Stimulated activated naive CD8-positive, alpha-beta T cell treated with anti-CD3 and anti-CD28 coated beads, Interleukin-15, Interleukin-2, amounts not matched to agents 100 U/mL and 50 U/mL, for 24 hours (primary cell): ENCODE results near the gene ZNHIT2.
"Not testable (repeated sequence)": the region's sequence is repeated elsewhere in the genome, so short reads cannot be mapped to it uniquely, and the experiment has no call there.

ENCODE experiments used
- ATAC-seq: fragments of 150-1000 bp; cut with Tn5 transposase; one replicate; pipeline ENCODE4 v1.10.0; 2021
- DNase-seq: peaks from one replicate; pipeline ENCODE4 v3.0.0; 2021

The ZNHIT2 gene

DNA sequence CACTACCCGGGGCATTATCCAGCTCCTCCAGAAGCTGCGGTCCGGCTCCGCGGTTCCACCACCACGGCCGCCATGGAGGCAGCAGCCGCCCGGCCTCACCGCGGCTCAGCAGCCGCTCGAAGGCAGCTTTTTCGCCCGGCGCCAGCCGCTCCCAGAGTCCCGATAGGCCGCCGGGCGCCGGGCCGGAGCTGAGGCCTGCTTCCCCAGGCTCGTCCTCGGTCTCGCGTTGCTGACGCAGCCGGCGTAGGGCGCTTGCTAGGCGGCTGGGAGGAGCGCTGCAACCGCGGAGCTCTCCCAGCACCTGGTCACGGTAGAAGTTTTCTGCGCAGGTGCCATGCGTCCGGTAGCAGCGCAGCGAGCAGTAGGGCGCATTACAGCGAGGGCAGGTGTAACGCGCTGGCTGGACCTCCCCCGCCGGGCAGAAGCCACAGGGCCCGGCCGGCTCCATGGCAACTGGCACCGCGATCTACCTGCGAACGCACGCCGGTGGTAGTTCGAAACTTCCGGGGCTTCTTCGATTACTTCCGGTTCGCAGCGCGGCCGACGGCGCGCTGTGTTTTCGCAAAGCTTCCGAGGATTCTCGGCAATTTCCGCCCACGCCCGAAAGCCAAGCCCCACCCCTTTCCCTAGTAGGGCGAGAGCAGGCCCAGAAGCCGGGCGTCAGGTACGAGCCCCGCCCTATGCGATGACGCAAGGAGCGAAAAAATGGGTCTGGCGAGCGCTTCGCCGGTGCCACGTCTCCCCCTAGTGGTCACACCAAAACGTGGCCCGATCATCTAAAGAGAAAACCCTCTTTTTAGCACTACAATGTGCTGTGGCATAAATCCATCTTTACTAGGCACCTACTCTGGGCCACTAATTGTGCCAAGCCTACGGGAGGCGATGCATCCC lies at the start of gene ZNHIT2:
ZNHIT2 (minus strand) TSS at position 496 of the 891 bp plus-strand sequence; CDS start at position 448, 48 bp downstream.
- DNase-seq (peak; percentile 100), ATAC-seq (peak; percentile 65)

DNA sequence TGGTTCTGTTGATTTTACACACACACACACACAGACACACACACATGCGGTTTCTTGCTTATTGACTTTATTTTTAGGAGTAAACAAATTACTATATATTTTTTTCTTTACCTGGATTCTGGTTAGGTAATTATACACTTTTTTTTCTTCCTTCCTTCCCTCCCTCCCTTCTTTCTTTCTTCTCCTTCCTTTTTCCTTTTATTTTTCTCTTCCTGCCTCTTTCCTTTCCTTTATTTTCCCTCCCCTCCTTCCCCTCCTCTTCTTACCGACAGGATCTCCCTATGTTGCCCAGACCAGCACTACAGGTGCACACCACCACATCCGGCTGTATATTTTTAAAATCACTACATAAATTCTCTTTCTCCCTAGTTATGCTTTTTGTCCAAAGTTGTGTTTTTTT lies 49.4 kb upstream of the ZNHIT2 start:
- ATAC-seq (no peak), DNase-seq (no peak)

DNA sequence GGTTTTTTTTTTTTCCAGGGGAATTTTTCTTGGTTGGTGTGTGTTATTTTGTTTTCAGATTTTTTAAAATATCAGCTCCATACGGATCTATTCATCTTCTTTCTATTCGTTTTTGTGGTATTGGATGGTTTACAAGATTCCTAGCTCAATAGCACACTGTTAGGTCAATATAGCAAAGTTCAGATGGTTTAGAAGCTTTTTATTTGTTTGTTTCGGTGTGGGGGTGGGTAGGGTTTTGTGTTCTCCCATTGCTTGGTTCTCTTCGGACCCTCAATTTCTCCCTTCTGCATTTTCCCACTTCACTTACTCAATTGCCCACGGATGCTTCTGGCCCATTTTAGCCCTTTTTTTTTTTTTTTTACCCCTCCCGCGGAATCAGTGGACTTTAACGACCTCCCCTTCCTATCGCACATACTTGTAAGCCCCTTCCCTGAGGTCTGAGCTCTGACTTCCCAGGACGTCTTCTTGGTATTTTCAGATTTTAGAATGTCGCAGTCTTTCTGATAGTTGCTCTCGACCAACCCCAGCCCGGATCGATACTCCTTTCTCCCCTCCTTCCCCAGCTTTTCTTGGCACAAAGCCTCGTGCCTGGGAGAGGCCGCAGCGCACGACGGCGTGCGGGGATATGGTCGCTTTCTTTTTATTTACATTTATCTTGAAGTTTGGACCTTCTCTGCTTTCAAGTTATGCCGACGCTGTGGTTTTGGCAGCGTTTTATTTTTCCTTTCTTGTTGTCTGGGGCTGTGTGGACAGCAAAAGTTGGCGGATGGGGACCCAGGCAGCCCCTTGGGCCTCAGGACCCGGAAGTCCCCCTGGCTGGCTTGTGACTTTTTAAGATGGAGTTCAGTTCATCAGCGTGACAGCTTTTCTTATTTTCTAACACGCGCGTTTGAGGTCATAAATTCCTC lies 48.2 kb upstream of the ZNHIT2 start:
- no peak for ATAC-seq

DNA sequence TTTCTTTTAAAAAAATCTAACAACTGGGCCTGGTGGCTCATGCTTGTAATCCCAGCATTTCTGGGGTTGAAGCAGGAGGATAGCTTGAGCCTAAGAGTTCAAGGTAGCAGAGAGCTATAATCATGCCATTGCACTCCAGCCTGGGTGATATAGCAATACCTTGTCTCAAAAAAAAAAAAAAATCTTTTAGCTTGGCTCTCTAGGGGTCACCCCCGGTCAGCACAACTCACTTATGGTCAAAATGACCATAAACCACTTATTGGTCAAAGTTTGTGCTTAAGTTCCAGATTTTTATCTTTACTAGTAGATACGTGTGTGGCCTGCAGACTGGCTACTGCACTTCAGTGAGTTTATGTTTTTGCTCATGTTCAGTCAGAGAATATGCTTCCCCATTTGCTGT lies 46.2 kb upstream of the ZNHIT2 start:
- DNase-seq (no peak), ATAC-seq (no peak)

More for the DNA sequence above, 48.2 kb upstream of the ZNHIT2 start:
- DNase-seq: no peak

DNA sequence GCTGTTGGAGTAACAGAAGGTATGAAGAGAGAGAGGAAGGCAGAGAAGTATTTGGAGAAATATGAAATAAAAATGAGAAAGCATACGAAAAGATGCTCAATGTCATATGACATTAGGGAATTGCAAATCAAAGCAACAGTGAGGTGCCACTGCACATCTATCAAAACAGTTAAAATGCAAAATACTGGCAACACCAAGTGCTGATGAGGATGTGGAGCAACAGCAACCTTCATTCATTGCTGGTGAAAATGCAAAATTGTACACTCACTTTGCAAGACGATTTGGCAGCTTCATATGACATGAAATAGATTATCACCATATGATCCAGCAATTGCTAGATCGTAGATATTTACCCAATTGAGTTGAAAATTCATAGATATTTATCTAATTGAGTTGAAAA lies 43.1 kb upstream of the ZNHIT2 start:
- DNase-seq (no peak), ATAC-seq (no peak)

DNA sequence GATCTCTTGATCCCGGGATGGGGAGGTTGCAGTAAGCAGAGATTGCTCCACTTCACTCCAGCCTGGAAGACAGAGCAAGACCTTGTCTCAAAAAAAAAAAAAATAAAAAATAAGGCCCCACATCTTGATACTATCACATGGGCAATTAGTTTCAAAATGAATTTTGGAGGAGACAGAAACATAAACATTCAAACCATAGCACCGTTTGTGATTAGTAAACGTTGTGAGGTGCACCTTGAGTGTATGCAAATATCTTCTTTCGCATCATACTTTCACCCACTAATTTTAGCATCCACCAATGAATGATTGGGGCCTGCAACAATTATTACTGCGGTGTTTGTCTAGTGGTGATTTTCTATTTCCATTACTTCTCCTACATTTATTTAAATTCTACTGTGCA lies 41.5 kb upstream of the ZNHIT2 start:
- ATAC-seq: no peak
- no peak for DNase-seq

DNA sequence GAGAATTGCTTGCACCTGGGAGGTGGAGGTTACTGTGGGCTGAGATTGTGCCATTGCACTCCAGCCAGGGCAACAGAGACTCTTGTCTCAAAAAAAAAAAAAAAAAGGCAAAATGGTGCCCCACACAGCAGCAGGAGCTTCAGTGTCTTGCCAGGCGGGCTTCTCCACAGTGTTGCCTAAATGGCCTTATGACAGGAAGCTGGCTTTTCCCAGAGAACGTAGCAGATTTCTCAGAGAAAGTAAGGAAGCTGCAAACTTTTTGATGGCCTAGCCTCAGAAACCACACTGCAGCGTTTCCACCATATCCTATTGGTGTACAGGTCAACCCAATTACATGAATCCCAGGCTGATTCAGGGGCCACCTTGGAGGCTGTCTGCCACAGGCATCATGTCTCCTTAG lies 39.8 kb upstream of the ZNHIT2 start:
- ATAC-seq: no peak
- no peak for DNase-seq

DNA sequence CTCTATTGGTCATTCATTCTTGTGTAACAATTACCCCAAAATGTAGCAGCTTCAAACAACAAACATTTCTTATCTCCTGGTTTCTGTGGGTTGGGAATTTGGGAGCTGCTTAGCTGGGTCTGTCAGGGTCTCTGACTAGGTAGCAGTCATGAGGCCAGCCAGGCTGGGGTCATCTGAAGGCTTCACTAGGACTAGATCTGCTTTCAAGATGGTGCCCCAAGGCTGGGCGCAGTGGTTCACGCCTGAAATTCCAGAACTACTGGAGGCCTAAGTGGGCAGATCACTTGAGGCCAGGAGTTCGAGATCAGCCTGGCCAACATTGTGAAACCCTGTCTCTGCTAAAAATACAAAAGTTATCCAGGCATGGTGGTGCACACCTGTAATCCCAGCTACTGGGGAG lies 39.4 kb upstream of the ZNHIT2 start:
- DNase-seq (no peak), ATAC-seq (no peak)

DNA sequence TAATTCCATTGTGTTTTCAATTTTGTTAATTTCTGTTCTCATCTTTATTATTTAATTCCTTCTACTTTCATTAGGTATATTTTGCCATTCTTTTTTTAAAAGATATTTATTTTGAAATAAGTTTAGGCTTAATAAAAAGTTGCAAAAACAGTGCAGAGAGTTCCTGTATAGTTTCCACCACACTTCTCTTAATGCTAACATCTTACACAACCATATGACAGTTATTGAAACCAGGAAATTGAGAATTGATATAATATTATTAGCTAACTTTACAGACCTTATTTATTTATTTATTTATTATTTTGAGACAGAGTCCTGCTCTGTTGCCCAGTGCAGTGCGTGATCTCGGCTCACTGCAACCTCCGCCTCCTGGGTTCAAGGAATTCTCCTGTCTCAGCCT lies 38.8 kb upstream of the ZNHIT2 start:
- ATAC-seq: no peak
- no peak for DNase-seq

DNA sequence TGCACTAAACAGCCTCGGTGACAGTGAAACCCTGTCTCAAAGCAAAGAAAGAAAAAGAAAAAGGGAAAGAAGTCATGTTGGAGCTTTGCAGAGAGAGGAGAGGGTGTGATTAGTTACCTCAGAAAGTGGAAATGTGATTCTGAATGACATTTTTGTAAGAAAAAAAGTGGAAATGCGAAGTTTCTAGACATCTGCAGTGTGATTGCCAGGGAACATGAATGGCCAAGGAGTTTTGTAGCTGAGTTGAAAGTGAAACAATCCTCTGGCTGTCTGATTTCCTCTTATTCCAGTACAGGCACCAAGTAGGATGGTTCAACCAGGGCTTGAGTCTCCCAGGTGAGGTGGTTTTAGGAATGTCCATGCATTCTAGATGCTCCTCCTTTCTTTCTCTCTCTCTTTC lies 34.6 kb upstream of the ZNHIT2 start:
- DNase-seq (no peak), ATAC-seq (no peak)

DNA sequence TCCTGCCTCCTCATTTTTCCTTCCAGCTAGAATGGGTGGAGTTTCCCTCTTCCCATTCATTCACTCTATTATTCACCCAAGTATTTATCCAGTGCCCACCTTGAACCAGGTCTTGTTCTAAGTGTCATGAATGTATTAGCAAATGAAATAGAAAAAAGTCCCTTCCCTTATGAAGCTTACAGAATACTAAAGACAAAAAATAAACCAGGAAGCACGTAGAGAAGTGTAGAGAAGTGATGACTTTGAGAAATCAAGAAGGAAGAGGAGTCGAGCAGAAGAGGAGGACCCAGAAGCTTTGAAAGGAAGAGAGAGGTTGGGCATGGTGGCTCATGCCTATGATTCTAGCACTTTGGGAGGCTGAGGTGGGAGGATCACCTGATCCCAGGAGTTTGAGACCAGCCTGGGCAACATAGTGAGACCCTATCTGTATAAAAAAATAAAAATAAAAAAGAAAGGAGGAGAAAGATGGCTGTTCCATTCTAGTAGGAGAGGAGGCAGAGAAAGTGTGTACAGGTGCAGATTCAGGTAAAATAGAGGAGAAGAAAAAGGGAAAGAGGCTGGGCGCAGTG lies 33.9 kb upstream of the ZNHIT2 start:
- DNase-seq: no peak
- no peak for ATAC-seq

DNA sequence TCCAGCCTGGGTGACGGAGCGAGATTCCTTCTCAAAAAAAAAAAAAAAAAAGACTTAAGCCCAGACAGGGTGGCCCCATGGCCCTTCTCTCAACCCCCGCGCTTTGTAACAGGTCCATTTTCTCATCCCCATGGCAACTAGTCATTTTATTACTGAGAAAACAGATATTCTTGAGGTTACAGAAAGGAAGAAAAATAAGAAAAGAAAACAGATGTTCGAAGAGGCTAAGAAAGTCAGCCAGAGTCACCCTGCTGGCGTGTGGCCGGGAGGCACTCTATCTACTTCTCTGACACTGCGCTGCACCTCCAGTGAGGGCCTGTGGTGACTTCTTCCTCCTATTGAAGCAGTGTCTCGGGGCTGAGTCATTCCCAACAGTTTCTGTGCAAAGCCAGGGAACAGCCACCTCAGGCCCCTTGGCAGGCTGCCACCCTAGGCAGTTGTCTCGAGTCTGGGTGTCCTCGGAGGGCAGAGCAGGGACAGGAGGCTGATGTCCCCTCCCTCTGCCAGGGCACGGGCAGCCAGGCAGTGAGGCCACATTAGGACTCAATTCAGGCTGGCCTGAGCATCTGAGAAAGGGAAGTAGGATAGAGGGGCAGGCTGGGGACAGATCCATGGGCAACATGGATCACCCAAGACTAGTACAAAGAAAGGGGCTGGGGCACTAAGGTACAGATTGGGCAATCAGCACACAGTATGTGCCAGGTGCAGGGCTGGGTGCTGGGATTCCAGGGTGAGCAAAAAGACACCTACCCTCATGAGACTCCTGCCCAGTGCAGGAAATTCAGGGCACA lies 33.2 kb upstream of the ZNHIT2 start:
- DNase-seq (peak; percentile 52), ATAC-seq (peak; percentile 85)

DNA sequence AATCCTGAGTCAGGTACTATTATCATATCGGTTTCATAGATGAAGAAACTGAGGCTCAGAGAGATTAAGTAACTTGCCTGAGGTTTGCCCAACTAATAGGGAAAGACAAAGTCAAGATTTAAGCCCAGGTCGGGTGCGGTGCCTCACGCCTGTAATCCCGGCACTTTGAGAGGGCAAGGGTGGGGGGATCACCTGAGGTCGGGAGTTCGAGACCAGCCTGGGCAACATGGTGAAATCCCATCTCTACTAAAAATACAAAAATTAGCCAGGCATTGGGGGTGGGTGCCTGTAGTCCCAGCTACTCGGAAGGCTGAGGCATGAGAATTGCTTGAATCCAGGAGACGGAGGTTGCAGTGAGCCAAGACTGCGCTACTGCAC lies 32.6 kb upstream of the ZNHIT2 start:
- ATAC-seq, DNase-seq: not testable (repeated sequence)

DNA sequence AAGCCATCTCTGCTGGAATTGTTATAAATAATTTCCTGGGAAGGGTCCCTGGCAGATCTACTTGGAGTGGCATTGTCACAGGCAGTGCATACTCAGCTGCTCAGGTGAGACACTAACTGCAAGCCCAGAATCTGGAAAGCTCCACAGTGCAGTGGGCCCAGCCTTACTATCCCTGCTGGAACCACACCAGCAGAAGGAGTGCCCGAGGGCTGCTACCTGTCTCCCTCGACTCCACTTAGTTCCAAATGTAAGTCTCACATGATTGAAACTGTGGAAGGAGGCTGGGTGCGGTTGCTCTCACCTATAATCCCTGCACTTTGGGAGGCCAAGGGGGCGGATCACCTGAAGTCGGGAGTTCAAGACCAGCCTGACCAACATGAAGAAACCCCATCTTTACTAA lies 31.2 kb upstream of the ZNHIT2 start:
- no peak for ATAC-seq
- no peak for DNase-seq

DNA sequence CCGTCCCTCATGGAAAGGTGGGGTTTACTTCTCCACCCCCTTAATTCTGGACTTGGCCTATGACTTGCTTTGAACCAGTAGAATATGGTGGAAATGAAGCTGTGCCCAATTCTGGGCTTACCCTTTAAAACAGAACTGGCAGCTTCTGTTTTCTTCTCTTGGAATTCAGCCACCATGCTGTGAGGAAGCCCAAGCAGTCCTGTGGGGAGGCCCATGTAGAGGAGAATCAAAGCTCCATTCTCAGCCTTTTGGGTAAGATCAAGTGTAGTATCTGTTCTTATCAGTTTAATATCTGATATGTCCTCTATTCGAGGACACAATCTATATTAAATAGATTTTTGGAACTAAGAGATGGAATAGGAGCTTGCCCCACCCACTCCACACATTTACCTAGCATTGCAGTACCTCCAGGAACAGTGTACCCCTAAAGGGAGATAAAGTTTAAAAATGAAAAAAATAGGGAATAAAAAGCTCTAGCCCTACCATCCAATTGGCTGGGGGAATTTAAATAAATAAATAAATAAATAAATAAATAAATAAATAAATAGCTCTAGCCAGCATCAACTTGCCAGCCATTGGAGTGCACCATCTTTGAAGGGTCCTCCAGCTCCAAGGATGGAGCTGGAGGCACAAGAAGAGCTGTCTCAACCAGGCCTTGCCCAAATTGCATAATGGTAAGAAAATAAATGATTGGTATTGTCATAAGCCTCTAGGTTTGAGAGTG lies 30.0 kb upstream of the ZNHIT2 start:
- DNase-seq (no peak), ATAC-seq (no peak)

DNA sequence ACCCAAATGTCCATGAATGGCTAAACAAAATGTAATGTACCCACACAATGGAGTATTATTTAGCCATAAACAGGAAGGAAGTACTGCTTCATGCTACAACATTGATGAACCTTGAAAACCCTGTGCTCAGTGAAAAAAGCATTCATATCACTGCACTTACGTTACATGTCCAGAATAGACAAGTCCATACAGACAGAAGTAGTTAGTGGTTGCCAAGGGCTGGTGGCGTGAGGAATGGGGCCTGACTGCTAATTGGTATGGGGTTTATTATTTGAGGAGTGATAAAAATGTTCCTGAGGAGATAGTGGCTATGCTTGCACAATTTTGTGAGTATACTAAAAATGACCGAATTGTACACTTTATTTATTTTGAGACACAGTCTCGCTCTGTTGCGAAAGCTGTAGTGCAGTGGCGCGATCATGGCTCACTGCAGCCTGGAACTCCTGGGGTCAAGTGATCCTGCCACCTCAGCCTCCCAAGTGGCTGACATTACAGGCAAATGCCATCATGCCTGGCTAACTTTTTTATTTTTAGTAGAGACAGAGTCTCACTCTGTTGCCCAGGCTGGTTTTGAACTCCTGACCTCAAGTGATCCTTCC lies 24.5 kb upstream of the ZNHIT2 start:
- DNase-seq: no peak

DNA sequence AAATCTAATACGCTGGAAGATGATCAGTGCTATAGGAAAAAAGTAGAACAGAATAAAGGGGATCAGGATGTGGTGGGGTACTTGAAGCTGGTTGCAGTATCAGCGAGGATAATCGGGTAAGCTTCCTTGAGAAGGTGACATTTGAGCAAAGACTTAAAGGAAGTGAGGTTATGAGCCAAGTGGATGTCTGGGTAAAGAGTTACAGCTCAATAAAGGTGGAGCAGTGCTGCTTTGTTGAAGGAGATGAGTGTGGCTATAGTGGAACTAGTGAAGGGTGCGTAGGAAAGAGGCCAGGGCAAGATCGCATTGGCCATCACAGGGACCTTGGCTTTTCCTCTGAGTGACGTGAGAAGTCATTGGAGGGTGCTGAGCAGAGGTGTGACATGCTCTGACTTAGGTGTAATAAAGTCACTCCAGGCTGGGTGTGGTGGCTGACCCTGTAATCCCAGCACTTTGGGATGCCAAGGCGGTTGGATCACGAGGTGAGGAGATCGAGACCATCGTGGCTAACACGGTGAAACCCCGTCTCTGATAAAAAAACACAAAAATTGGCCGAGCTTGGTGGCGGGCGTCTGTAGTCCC lies 19.1 kb upstream of the ZNHIT2 start:
- DNase-seq: no peak
- ATAC-seq: no peak

More for the DNA sequence above, 24.5 kb upstream of the ZNHIT2 start:
- no peak for ATAC-seq

DNA sequence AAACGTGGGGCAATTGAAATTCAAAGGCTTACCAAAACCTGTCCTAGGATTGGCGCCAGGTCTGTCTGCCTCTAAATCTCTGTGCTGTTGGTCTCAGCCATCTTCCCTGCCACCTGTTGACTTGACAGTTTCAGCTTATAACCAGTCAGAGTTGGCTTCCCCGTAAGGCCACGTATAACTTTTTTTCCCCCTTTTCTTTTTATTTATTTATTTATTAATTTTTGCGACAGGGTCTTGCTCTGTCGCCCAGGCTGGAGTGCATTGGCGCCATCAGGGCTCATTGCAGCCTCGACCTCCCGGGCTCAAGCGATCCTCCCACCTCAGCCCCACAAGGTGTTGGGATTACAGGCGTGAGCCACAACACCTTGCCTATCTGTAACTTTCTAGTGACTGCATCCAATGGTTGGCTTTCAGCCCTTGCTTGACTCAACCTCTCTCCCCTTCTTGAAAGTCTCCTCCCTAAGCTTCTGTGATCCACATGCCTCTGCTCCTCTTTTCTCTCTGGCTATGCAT lies 18.2 kb upstream of the ZNHIT2 start:
- DNase-seq: no peak
- ATAC-seq: no peak

DNA sequence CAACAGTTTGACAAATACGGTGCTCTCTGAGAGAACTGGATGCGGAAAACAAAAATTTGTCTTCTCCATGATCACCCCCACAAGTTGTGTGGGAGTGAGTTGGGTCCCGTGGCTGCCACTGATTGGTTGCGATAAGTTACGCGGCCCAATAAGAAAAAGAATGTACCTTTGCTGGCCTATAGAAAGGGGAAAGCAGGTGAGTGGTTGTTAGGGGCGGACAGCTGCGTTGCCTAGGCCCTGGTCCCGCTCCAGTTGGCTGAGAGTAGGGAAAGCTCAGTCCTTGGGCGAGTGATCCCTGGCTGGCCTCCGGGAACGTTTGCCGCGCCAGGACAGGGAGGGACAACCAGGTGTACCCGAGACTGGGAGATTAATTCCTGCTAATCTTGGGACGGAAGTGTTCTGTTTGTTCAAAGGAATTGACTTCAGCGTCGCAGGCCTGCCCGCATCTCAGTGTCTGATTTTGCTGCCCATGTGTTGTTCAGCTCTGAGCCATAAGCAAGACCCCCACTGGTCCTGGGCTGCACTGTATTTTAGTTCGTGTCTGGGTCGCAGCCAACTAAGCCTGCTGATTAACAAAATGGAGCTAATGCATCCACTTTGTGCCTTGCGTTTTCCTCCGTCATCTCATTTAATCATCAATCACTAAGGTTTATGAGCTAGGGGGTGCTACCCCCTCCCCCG lies 17.6 kb upstream of the ZNHIT2 start:
- ATAC-seq (peak; percentile 86), DNase-seq (peak; percentile 81)
